GM19043 (cell line): ENCODE results near the gene KIAA0930.

ENCODE experiments used
- ATAC-seq: cut with Tn5 transposase; IDR thresholded peaks from one replicate; pipeline ENCODE4 v1.9.1; 2021; ENCODE audit warnings: low read depth; ENCODE audit not compliant: unreplicated experiment

KIAA0930 gene

GRCh38 chr22:45238957-45239680 lies 1.6 kb downstream of the KIAA0930 start:
- no peak for ATAC-seq

- no peak for ATAC-seq
Observed at GRCh38 chr22:45238076-45238956, 2.4 kb downstream of the KIAA0930 start.

- no peak for ATAC-seq
Observed at GRCh38 chr22:45237065-45237990, 3.4 kb downstream of the KIAA0930 start.

- ATAC-seq: no peak
Observed at GRCh38 chr22:45235851-45236342, 4.8 kb downstream of the KIAA0930 start.

- peak; percentile 80 for ATAC-seq
Observed at GRCh38 chr22:45235101-45235777, 5.5 kb downstream of the KIAA0930 start.

GRCh38 chr22:45233827-45234226 lies 6.9 kb downstream of the KIAA0930 start:
- no peak for ATAC-seq

GRCh38 chr22:45233386-45233785 lies 7.3 kb downstream of the KIAA0930 start:
- ATAC-seq: no peak

- no peak for ATAC-seq
Observed at GRCh38 chr22:45231293-45231692, 9.4 kb downstream of the KIAA0930 start.

GRCh38 chr22:45230026-45230721 lies 10.5 kb downstream of the KIAA0930 start:
- no peak for ATAC-seq

GRCh38 chr22:45229181-45229580 lies 11.5 kb downstream of the KIAA0930 start:
- no peak for ATAC-seq

- no peak for ATAC-seq
Observed at GRCh38 chr22:45228401-45228754, 12.3 kb downstream of the KIAA0930 start.

GRCh38 chr22:45227645-45228400 lies 12.9 kb downstream of the KIAA0930 start:
- no peak for ATAC-seq

GRCh38 chr22:45226503-45227186 lies 14.0 kb downstream of the KIAA0930 start:
- no peak for ATAC-seq

GRCh38 chr22:45225732-45226502 lies 14.8 kb downstream of the KIAA0930 start:
- ATAC-seq: no peak

GRCh38 chr22:45224988-45225731 lies 15.5 kb downstream of the KIAA0930 start:
- ATAC-seq: no peak

GRCh38 chr22:45224331-45224730 lies 16.4 kb downstream of the KIAA0930 start:
- ATAC-seq: no peak
